Midbrain (tissue), 1 donor: ENCODE results near the gene RING1.

Experiments used
- DNase-seq: peaks from one replicate; lab custom pipeline; 2025; lab: John Stamatoyannopoulos, UW

Gene RING1

GRCh38 chr6:33171880-33172687 lies 36.2 kb upstream of the RING1 start:
- DNase-seq = no peak

- no peak for DNase-seq
These were observed 35.4 kb upstream of the RING1 start for GRCh38 chr6:33172688-33173534.

- no peak for DNase-seq
These were observed 34.6 kb upstream of the RING1 start for GRCh38 chr6:33173535-33174180.

GRCh38 chr6:33174784-33175183 lies 33.5 kb upstream of the RING1 start:
- DNase-seq = no peak

GRCh38 chr6:33175436-33176069 lies 32.7 kb upstream of the RING1 start:
- DNase-seq = no peak

- no peak for DNase-seq
These were observed 31.4 kb upstream of the RING1 start for GRCh38 chr6:33176906-33177305.

GRCh38 chr6:33177552-33178446 lies 30.5 kb upstream of the RING1 start:
- no peak for DNase-seq

GRCh38 chr6:33178755-33179475 lies 29.4 kb upstream of the RING1 start:
- no peak for DNase-seq

GRCh38 chr6:33181141-33181540 lies 27.2 kb upstream of the RING1 start:
- no peak for DNase-seq

GRCh38 chr6:33183071-33183683 lies 25.1 kb upstream of the RING1 start:
- no peak for DNase-seq

- no peak for DNase-seq
These were observed 23.1 kb upstream of the RING1 start for GRCh38 chr6:33185190-33185589.

- DNase-seq = no peak
These were observed 22.6 kb upstream of the RING1 start for GRCh38 chr6:33185654-33186187.

- DNase-seq = no peak
These were observed 20.5 kb upstream of the RING1 start for GRCh38 chr6:33187809-33188208.

- no peak for DNase-seq
These were observed 19.1 kb upstream of the RING1 start for GRCh38 chr6:33189164-33189563.

- DNase-seq = no peak
These were observed 18.5 kb upstream of the RING1 start for GRCh38 chr6:33189625-33190448.

GRCh38 chr6:33190504-33191107 lies 17.7 kb upstream of the RING1 start:
- no peak for DNase-seq

- DNase-seq = no peak
These were observed 16.8 kb upstream of the RING1 start for GRCh38 chr6:33191383-33192104.
